ENCODE measurements around the gene TSPAN9. TPM values are rescaled to one million over a fixed set of nuclear protein-coding genes. Genes with fewer than 3 reads are reported as not detected.

Gene TSPAN9
- total RNA-seq, 2 donors from 2014 or later = 39.5 to 50.2 TPM

DNA sequence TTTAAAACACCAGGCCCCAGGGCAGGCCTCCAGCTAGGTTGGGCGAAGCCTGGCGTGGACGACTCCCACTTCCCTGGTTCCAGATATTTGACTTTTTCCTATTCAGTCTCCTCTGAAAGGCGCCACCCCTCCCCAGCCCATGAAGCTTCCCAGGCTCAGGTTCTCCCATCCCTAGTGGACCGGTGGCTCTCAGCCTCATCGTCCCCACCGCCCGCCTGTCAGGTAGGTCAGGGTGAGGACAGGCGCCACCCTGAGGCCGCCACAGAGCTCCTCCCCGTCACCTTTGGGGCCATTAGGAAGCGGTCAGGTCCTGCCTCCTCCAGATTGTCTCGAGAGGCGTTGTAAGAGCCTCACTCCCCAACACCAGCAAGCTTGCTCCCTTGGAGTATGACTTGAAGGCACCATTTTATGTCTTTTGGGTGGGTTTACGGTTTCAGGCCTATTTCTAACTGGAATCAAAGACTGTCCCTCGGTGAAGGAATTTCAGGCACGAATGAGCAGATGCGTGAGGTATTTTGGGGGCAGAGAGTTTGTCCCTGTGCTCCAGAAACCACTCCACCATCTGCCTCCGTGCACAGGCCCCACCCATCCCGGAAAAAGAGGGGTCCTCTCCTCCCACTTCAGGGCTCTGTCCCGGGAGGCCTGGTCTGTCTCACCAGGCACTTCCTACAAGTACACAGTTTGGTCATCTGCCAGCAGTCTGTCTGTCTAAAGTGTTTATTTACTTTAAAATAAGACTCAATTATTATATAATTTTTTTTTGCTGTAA is 55.6 kb downstream of the TSPAN9 start:
- no peaks in the 10 kb centered on the region for H3K36me3 ChIP-seq
- H3K4me3 ChIP-seq = no peak overlapping the region
- peak overlapping the region in 1 of 2 donors; percentile 11 for H3K27ac ChIP-seq
- ATAC-seq (ENCODE audit: insufficient number of reproducible peaks, low FRiP score, low read depth) (no peak), DNase-seq (ENCODE audit: low spot score) (no peak)
- TF ChIP-seq, protein P1, sequence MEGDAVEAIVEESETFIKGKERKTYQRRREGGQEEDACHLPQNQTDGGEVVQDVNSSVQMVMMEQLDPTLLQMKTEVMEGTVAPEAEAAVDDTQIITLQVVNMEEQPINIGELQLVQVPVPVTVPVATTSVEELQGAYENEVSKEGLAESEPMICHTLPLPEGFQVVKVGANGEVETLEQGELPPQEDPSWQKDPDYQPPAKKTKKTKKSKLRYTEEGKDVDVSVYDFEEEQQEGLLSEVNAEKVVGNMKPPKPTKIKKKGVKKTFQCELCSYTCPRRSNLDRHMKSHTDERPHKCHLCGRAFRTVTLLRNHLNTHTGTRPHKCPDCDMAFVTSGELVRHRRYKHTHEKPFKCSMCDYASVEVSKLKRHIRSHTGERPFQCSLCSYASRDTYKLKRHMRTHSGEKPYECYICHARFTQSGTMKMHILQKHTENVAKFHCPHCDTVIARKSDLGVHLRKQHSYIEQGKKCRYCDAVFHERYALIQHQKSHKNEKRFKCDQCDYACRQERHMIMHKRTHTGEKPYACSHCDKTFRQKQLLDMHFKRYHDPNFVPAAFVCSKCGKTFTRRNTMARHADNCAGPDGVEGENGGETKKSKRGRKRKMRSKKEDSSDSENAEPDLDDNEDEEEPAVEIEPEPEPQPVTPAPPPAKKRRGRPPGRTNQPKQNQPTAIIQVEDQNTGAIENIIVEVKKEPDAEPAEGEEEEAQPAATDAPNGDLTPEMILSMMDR (IDR thresholded peaks at IDR 0.05) = no peak
- H3K4me1 ChIP-seq (ENCODE audit: control insufficient read depth in 1 of 2, low read depth in 2 of 2) = peaks cover 24 to 56% of the 10 kb centered on the region in 2 donors
- H3K9me3 ChIP-seq = no peaks in the 10 kb centered on the region
- H3K27me3 ChIP-seq (replicated peaks; ENCODE audit: insufficient read depth) = no peaks in the 10 kb centered on the region

DNA sequence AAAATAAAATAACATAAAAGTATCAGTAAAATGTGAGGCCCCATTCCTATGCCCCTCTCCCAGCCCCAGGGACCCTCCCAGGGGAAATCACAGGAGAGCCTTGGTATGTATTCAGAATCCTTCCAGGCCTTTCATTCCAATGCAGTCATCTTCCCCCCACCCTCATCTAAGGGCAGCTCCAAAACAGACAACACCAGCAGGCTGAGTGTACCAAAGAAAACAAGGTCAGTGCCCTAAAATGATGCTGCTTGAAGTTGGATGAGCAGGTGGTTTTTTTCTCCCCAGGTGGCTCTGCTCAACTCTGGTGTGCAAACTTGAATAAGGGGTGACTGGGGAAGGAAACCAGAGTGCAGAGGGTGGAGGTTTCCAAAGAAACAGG is 56.2 kb downstream of the TSPAN9 start:
- no peak for DNase-seq (ENCODE audit: low spot score)
- H3K4me3 ChIP-seq = no peak overlapping the region
- peak overlapping the region in 1 of 2 donors; percentile 11 for H3K27ac ChIP-seq
- ATAC-seq (ENCODE audit: insufficient number of reproducible peaks, low FRiP score, low read depth) = no peak
- no peaks in the 10 kb centered on the region for H3K27me3 ChIP-seq (replicated peaks; ENCODE audit: insufficient read depth)
- H3K4me1 ChIP-seq (ENCODE audit: control insufficient read depth in 1 of 2, low read depth in 2 of 2) = peaks cover 24 to 59% of the 10 kb centered on the region in 2 donors
- no peaks in the 10 kb centered on the region for H3K36me3 ChIP-seq
- TF ChIP-seq, protein P1 (IDR thresholded peaks at IDR 0.05) = no peak
- H3K9me3 ChIP-seq = no peaks in the 10 kb centered on the region

DNA sequence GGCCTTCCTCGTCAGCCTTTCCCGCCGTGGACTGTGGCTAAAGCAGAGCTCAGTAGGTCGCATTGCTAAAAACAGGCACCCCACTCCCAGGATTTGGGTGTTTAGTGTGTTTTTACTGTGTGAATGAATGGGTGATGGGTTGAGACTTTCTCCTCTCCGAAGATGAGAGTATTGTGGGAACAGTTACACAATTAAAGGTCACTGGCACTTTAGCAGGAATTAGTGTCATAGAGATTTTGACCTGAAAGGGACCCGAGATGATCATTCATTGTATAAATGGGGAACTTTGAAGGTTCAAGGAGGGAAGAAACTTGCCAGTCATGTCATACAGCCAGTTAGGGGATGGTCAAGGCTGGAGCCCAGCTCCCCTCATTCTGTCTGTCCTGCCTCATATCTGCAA is 56.9 kb downstream of the TSPAN9 start:
- Histone ChIP-seq H3K4me1 (ENCODE audit: control insufficient read depth in 1 of 2, low read depth in 2 of 2) (peaks cover 24 to 65% of the 10 kb centered on the region in 2 donors), H3K4me3 (no peak overlapping the region), H3K27me3 (replicated peaks; ENCODE audit: insufficient read depth) (no peaks in the 10 kb centered on the region), H3K27ac (no peak overlapping the region), H3K9me3 (no peaks in the 10 kb centered on the region), H3K36me3 (no peaks in the 10 kb centered on the region)
- TF ChIP-seq, protein P1 (IDR thresholded peaks at IDR 0.05) = no peak
- ATAC-seq (ENCODE audit: insufficient number of reproducible peaks, low FRiP score, low read depth) = no peak
- DNase-seq (ENCODE audit: low spot score) = no peak

DNA sequence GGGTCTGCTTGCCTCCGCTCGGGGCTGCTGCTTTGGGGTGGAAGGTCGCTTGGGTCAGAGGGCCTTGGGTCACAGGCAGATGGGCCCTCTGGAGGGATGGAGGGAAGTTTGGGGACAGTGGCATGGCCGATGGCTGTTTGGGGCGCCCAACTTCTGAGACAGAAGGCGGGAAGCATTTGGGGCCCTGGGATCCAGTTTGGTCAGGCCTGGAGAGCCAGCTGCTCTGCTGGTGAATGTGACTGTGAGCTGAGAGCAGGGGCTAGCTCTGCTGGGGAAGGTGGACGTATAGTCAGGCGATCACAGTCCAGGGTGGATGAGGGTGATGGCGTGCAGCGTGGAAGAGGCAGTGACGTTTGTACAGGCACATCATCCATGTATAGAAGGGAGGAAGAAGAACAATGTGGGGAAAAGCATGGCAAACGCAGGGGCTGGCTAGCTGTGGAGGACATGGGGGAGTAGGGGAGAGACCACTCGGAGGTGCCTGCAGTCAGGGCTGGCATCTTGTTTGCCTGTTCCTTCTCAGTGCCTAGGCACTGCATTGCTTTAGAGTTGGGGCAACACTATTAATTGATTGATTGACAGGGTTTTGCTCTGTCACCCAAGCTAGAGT is 57.5 kb downstream of the TSPAN9 start:
- H3K4me1 ChIP-seq (ENCODE audit: control insufficient read depth in 1 of 2, low read depth in 2 of 2) = peaks cover 24 to 67% of the 10 kb centered on the region in 2 donors
- no peaks in the 10 kb centered on the region for H3K27me3 ChIP-seq (replicated peaks; ENCODE audit: insufficient read depth)
- no peak overlapping the region for H3K27ac ChIP-seq
- H3K4me3 ChIP-seq = no peak overlapping the region
- TF ChIP-seq, protein P1 (IDR thresholded peaks at IDR 0.05) = no peak
- no peak for ATAC-seq (ENCODE audit: insufficient number of reproducible peaks, low FRiP score, low read depth)
- H3K36me3 ChIP-seq = no peaks in the 10 kb centered on the region
- no peak for DNase-seq (ENCODE audit: low spot score)
- no peaks in the 10 kb centered on the region for H3K9me3 ChIP-seq

DNA sequence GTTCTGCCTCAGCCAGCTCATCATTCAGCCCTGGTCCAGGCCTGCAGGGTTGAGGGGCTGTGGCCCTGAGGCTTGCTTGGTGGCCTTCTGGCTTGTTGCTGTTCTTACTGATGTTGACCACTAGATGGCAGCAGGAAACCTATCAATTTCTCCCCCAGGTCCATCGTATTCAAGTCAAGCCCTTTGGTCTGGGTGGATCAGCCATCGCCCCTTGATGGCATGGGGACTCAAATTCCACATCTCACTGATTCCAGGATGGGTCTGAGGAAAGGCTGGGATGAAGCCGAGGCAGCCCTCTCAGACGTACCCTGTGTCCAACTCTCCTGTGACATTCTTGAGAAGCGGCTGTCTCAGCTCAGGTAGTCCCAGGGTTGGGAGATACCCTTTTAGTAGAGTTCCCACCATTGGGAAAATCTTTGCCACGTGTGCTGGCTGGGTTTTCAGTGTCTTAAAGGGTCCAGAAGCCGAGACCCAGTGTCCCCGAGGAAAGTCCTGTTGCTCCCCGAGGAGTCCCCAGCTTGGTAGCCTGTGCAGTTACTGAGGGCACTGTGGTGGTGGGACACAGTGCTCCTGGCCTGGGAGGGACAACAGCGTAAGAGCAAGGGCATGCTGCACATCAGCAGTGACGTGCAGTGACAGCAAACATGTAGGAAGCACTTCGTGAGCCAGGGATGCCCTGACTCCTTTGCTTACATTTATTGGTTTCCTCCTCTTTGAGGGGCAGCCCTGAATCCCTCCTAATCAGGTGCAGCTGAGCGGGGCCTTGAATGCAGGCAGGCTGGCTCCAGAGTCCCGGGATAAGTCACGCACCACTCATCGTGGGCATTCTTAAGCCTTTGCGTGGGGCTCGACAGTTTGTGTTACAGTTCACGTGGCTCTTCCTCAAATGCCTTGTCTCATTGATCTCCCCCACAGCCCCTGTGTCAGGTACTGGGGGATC is 58.6 kb downstream of the TSPAN9 start:
- H3K4me3 ChIP-seq = no peak overlapping the region
- H3K27ac ChIP-seq = no peak overlapping the region
- no peaks in the 10 kb centered on the region for H3K27me3 ChIP-seq (replicated peaks; ENCODE audit: insufficient read depth)
- H3K36me3 ChIP-seq = no peaks in the 10 kb centered on the region
- peaks cover 18 to 55% of the 10 kb centered on the region in 2 donors for H3K4me1 ChIP-seq (ENCODE audit: control insufficient read depth in 1 of 2, low read depth in 2 of 2)
- no peak for DNase-seq (ENCODE audit: low spot score)
- H3K9me3 ChIP-seq = no peaks in the 10 kb centered on the region
- ATAC-seq (ENCODE audit: insufficient number of reproducible peaks, low FRiP score, low read depth) = peak; percentile 45
- TF ChIP-seq, protein P1 (IDR thresholded peaks at IDR 0.05) = peak; percentile 87

Measured in thoracic aorta (tissue), 2 donors.